ENCODE data around the gene BNC1.

DNA sequence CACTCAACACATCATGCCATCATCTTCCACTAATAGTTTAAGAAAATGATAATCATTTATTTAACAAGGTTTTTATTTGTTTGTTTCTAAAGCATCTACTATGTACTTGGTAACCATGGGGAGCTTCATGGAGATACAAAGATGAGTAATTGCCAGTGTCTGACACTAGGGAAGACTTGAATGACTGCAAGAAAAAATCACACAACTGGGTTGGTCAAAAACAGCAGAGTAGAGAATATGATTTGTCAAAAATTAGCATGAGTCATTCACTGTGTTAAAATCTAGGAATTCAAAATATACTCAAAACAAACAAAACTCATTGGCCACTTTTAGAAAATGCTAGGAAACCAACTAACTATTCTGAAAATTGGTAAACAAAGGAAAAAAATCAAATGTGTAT, 6.3 kb downstream of the BNC1 start:
- TF ChIP-seq POLR2AphosphoS5 (IDR thresholded peaks at IDR 0.05; ENCODE audit: low read depth, low read length) (no peak), TAF1 (IDR thresholded peaks at IDR 0.05; ENCODE audit: borderline replicate concordance, low read depth, low read length) (no peak)
- TF ChIP-seq, protein P1, sequence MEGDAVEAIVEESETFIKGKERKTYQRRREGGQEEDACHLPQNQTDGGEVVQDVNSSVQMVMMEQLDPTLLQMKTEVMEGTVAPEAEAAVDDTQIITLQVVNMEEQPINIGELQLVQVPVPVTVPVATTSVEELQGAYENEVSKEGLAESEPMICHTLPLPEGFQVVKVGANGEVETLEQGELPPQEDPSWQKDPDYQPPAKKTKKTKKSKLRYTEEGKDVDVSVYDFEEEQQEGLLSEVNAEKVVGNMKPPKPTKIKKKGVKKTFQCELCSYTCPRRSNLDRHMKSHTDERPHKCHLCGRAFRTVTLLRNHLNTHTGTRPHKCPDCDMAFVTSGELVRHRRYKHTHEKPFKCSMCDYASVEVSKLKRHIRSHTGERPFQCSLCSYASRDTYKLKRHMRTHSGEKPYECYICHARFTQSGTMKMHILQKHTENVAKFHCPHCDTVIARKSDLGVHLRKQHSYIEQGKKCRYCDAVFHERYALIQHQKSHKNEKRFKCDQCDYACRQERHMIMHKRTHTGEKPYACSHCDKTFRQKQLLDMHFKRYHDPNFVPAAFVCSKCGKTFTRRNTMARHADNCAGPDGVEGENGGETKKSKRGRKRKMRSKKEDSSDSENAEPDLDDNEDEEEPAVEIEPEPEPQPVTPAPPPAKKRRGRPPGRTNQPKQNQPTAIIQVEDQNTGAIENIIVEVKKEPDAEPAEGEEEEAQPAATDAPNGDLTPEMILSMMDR (IDR thresholded peaks at IDR 0.05) = no peak

All from SK-N-SH (cell line).